Measurements from ENCODE around the gene APOO. TPM values are rescaled to one million over a fixed set of nuclear protein-coding genes. Genes with fewer than 3 reads are reported as not detected.

APOO gene
- total RNA-seq, 1 experiment from 2014 or later = 42.3 TPM

- no peaks in the 10 kb centered on the region for H3K9me2 ChIP-seq (ENCODE audit: insufficient read depth)
- H2AFZ ChIP-seq = no peak overlapping the region
- no peak for DNase-seq
- no peak overlapping the region for H3K4me2 ChIP-seq
- TF ChIP-seq, protein P1, sequence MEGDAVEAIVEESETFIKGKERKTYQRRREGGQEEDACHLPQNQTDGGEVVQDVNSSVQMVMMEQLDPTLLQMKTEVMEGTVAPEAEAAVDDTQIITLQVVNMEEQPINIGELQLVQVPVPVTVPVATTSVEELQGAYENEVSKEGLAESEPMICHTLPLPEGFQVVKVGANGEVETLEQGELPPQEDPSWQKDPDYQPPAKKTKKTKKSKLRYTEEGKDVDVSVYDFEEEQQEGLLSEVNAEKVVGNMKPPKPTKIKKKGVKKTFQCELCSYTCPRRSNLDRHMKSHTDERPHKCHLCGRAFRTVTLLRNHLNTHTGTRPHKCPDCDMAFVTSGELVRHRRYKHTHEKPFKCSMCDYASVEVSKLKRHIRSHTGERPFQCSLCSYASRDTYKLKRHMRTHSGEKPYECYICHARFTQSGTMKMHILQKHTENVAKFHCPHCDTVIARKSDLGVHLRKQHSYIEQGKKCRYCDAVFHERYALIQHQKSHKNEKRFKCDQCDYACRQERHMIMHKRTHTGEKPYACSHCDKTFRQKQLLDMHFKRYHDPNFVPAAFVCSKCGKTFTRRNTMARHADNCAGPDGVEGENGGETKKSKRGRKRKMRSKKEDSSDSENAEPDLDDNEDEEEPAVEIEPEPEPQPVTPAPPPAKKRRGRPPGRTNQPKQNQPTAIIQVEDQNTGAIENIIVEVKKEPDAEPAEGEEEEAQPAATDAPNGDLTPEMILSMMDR (conservative IDR thresholded peaks at IDR 0.05) = no peak
- TF ChIP-seq EZH2 (IDR thresholded peaks at IDR 0.05; ENCODE audit: low read depth) = no peak
- H3K79me2 ChIP-seq (ENCODE audit: low read depth) = no peaks in the 10 kb centered on the region
- H3K36me3 ChIP-seq (ENCODE audit: low read depth) = no peaks in the 10 kb centered on the region
- no TSS peak for BruUV-seq (replicated peaks)
- ChIA-PET POLR2A (ENCODE audit: unreplicated experiment) (no interaction called here), CTCF (no interaction called here)
- no peak overlapping the region for H3K4me3 ChIP-seq
- no peaks in the 10 kb centered on the region for H3K27me3 ChIP-seq (ENCODE audit: insufficient read depth, low read depth)
- peaks cover 30% of the 10 kb centered on the region for H3F3A ChIP-seq (ENCODE audit: insufficient read depth, low read depth)
- no peaks in the 10 kb centered on the region for H3K9me3 ChIP-seq (ENCODE audit: insufficient read depth, low read depth)
- intact Hi-C loops (cut with micrococcal nuclease; ENCODE audit: unreplicated experiment) = no loop called here
- peak overlapping the region; percentile 86 for H3K27ac ChIP-seq
- peaks cover 38% of the 10 kb centered on the region for H3K4me1 ChIP-seq (replicated peaks; ENCODE audit: insufficient read depth)
- H4K20me1 ChIP-seq (ENCODE audit: insufficient read depth) = no peaks in the 10 kb centered on the region
Observed at GRCh38 chrX:23792861-23793553, 114.7 kb downstream of the APOO start.

DNA sequence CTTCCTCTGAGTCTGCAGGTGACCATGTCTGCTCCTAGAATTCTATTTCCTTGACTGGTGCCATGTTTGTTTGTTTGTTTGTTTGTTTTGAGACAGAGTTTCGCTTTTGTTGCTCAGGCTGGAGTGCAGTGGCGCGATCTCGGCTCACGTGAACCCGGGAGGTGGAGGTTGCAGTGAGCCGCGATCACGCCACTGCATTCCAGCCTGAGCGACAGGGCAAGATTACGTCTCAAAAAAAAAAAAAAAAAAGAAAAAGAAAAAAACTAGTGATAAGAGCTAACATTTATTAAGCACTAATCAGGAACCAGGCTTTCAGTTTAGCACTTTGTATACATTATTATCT, 117.6 kb downstream of the APOO start:
- no TSS peak for BruUV-seq (replicated peaks)
- H3K4me2 ChIP-seq = no peak overlapping the region
- CTCF ChIA-PET = interaction anchor here (0.6 kb wide), 1 partner anchor 117 kb away, joined by 4 read pairs; no protein-coding TSS in a partner anchor
- no peak overlapping the region for H3K27ac ChIP-seq
- H3F3A ChIP-seq (ENCODE audit: insufficient read depth, low read depth) = peaks cover 31% of the 10 kb centered on the region
- peaks cover 8% of the 10 kb centered on the region for H3K36me3 ChIP-seq (ENCODE audit: low read depth)
- TF ChIP-seq, protein P1 (conservative IDR thresholded peaks at IDR 0.05) = no peak
- TF ChIP-seq EZH2 (IDR thresholded peaks at IDR 0.05; ENCODE audit: low read depth) = no peak
- H3K4me1 ChIP-seq (replicated peaks; ENCODE audit: insufficient read depth) = peaks cover 23% of the 10 kb centered on the region
- H3K9me2 ChIP-seq (ENCODE audit: insufficient read depth) = no peaks in the 10 kb centered on the region
- no peaks in the 10 kb centered on the region; the same call in 1 of the 2 replicates for H4K20me1 ChIP-seq (ENCODE audit: insufficient read depth)
- no peak overlapping the region for H3K4me3 ChIP-seq
- H3K79me2 ChIP-seq (ENCODE audit: low read depth) = peaks cover 7% of the 10 kb centered on the region
- POLR2A ChIA-PET (ENCODE audit: unreplicated experiment) = interaction anchor here (0.6 kb wide), 1 partner anchor 264 kb away, joined by 9 read pairs; no protein-coding TSS in a partner anchor
- no peak overlapping the region for H2AFZ ChIP-seq
- intact Hi-C loops (cut with micrococcal nuclease; ENCODE audit: unreplicated experiment) = no loop called here
- H3K9me3 ChIP-seq (ENCODE audit: insufficient read depth, low read depth) = no peaks in the 10 kb centered on the region
- no peaks in the 10 kb centered on the region for H3K27me3 ChIP-seq (ENCODE audit: insufficient read depth, low read depth)
- DNase-seq = no peak

DNA sequence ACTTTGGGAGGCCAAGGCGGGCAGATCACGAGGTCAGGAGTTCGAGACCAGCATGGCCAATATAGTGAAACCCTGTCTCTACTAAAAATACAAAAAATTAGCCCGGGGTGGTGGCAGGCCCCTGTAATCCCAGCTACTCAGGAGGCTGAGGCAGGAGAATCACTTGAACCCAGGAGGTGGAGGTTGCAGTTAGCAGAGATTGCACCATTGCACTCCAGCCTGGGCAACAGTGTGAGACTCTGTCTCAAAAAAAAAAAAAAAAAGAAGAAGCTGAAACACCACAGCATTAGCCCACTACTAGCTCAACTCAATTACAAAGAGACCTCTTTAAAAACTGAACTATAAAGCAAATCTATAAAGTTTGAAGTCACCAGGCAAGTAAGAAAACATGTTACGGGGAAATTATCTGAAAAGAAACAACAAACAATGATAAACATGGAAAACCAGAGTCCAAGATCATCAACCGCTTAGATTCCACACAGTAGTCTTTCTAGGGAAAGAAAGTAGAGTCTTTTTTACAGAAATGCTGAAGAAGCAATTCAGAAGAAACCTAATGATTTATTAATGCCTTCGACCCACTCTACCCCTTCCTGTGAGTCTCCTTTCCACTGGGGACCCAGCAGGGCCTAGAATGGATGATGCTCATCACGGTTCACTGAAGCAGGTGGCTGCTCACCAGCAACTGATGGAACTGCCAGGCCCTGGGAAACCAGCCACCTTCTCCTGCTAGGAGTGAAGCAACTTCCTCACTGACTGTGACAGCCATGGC, 118.2 kb downstream of the APOO start:
- intact Hi-C loops (cut with micrococcal nuclease; ENCODE audit: unreplicated experiment) = no loop called here
- H3K4me1 ChIP-seq (replicated peaks; ENCODE audit: insufficient read depth) = peaks cover 29% of the 10 kb centered on the region
- H3K4me3 ChIP-seq = no peak overlapping the region
- no peak overlapping the region for H2AFZ ChIP-seq
- H3K9me3 ChIP-seq (ENCODE audit: insufficient read depth, low read depth) = no peaks in the 10 kb centered on the region
- CTCF ChIA-PET = interaction anchor here (0.6 kb wide), 1 partner anchor 117 kb away, joined by 4 read pairs; no protein-coding TSS in a partner anchor
- H4K20me1 ChIP-seq (ENCODE audit: insufficient read depth) = peaks cover 3% of the 10 kb centered on the region; the same call in 1 of the 2 replicates
- H3F3A ChIP-seq (ENCODE audit: insufficient read depth, low read depth) = peaks cover 37% of the 10 kb centered on the region
- POLR2A ChIA-PET (ENCODE audit: unreplicated experiment) = no interaction called here
- peaks cover 13% of the 10 kb centered on the region for H3K36me3 ChIP-seq (ENCODE audit: low read depth)
- H3K9me2 ChIP-seq (ENCODE audit: insufficient read depth) = no peaks in the 10 kb centered on the region
- TF ChIP-seq, protein P1 (conservative IDR thresholded peaks at IDR 0.05) = no peak
- DNase-seq = no peak
- no peak overlapping the region for H3K4me2 ChIP-seq
- H3K79me2 ChIP-seq (ENCODE audit: low read depth) = peaks cover 13% of the 10 kb centered on the region
- no peaks in the 10 kb centered on the region for H3K27me3 ChIP-seq (ENCODE audit: insufficient read depth, low read depth)
- no TSS peak for BruUV-seq (replicated peaks)
- no peak overlapping the region for H3K27ac ChIP-seq

All from PC-9 (cell line).